Measurements from ENCODE around the gene NOL4L.
"Not testable (repeated sequence)": the region's sequence is repeated elsewhere in the genome, so short reads cannot be mapped to it uniquely, and the experiment has no call there.

The NOL4L gene

DNA sequence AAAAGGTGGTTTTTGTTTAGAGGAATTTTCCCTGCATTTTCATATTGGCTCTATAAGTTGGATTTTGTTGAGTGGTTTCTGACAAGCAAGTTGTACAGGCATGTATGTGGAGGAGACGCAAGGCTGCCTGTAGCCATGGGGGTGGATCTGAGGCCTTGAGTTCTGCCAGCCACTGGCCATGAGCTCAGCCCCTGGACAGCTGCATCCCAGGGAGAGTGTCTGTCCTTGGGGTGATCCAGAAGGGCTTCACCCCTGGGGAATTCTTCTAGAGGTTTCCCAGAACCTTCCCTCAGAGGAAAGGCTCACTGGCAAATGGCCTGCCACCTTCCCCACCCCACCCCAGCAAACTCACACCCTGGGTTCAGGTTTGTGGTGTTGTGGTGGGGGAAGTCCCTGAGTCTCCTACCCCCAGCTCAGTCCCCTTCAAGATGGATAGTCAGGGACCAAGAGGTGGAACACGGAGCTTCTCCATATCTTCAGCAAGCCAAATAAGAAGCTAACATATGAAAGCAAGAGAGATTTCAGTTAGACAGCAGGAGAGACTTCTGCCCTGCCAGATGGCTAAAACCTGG is 11.6 kb upstream of the NOL4L start:
- no peak for DNase-seq (ENCODE audit: low read depth)
- H3K4me3 ChIP-seq (ENCODE audit: low read length) = no peak overlapping the region
- TF ChIP-seq, protein P1, sequence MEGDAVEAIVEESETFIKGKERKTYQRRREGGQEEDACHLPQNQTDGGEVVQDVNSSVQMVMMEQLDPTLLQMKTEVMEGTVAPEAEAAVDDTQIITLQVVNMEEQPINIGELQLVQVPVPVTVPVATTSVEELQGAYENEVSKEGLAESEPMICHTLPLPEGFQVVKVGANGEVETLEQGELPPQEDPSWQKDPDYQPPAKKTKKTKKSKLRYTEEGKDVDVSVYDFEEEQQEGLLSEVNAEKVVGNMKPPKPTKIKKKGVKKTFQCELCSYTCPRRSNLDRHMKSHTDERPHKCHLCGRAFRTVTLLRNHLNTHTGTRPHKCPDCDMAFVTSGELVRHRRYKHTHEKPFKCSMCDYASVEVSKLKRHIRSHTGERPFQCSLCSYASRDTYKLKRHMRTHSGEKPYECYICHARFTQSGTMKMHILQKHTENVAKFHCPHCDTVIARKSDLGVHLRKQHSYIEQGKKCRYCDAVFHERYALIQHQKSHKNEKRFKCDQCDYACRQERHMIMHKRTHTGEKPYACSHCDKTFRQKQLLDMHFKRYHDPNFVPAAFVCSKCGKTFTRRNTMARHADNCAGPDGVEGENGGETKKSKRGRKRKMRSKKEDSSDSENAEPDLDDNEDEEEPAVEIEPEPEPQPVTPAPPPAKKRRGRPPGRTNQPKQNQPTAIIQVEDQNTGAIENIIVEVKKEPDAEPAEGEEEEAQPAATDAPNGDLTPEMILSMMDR (conservative IDR thresholded peaks at IDR 0.05; ENCODE audit: low read depth, low read length) = no peak

DNA sequence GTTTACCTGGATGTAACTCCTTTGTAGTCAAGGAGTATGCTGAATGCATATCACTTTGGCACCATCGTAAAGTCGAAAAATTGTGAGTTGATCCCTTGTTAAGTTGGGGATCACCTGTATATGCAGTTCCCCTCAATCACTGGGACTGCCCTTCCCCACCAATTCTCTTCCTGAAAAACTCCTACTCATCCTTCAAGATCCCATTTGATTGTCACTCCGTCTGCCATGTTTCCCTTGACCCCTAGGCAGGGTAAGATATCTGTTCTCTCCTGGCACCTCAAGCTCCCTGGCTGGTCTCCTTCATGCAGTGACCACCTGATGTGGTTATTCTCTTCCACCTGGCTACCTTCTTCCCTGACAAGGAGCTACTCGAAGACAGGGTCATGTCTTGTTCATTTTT is 10.0 kb upstream of the NOL4L start:
- TF ChIP-seq, protein P1 (conservative IDR thresholded peaks at IDR 0.05; ENCODE audit: low read depth, low read length) = no peak
- no peak overlapping the region for H3K4me3 ChIP-seq (ENCODE audit: low read length)
- DNase-seq (ENCODE audit: low read depth) = no peak

DNA sequence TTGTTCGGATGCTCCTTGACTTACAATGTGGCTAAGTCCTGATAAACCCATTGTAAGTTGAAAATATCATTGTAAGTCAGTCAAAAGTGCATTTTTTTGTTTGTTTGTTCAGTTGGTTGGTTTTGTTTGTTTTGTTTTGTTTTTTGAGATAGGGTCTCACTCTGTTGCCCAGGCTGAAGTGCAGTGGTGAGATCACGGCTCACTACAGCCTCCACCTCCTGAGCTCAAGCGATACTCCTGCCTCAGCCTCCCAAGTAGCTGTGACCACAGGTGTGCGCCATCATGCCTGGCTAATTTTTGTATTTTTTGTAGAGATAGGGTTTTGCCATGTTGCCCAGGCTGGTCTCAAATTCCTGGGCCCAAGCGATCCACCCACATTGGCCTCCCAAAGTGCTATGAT is 9.5 kb upstream of the NOL4L start:
- not testable (repeated sequence) for H3K4me3 ChIP-seq (ENCODE audit: low read length); DNase-seq (ENCODE audit: low read depth)

DNA sequence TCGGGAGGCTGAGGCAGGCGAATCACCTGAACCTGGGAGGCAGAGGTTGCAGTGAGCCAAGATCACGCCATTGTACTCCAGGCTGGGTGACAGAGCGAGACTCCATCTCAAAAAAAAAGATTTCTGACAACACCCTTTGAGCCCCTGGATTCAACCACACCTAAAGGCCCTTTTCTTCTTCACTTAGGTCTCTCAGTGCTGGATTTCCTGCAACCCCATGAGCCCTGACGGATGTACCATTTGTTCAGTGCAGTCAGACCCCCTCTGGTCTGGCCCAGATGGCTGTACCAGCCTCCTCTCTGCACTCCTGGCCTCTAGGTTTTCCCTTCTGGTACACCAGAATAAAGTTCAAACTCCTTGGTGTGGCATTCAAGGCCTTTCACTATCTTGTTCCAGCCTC is 9.1 kb upstream of the NOL4L start:
- no peak for DNase-seq (ENCODE audit: low read depth)
- H3K4me3 ChIP-seq (ENCODE audit: low read length) = no peak overlapping the region
- TF ChIP-seq, protein P1 (conservative IDR thresholded peaks at IDR 0.05; ENCODE audit: low read depth, low read length) = no peak

DNA sequence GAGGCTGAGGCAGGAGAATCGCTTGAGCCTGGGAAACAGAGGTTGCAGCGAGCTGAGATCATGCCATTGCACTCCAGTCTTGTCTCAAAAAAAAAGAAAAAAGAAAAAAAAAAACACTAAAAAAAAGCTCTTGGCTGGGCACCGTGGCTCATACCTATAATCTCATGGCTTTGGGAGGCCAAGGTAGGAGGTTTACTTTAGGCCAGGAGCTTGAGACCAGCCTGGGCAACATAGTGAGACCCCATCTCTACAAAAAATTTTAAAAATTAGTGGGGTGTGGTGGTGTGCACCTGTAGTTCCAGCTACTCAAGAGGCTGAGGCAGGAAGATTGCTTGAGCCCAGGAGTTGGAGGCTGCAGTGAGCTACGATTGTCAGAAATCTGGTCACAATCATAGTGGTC is 7.5 kb upstream of the NOL4L start:
- DNase-seq (ENCODE audit: low read depth); H3K4me3 ChIP-seq (ENCODE audit: low read length): not testable (repeated sequence)

DNA sequence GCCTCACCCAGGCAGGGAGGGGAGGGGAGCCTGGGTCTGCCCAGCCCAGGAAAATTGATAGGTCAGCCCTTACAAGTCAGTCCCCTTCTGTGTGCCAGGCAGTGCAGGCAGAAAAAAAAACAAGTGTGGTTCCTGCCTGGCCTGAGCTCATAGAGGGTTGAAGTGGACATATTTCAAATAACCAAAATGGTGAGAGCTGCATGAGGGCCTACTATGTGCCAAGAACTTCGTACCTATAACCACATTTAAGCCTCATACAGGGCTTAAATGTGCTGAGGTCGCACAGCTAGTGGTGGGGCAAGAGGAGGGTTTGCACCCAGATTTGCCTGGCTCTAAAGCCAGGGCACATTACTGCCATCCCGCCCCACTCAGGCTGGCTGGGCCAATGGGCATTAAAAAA is 6.9 kb upstream of the NOL4L start:
- TF ChIP-seq, protein P1 (conservative IDR thresholded peaks at IDR 0.05; ENCODE audit: low read depth, low read length) = no peak
- DNase-seq (ENCODE audit: low read depth) = no peak
- no peak overlapping the region for H3K4me3 ChIP-seq (ENCODE audit: low read length)

DNA sequence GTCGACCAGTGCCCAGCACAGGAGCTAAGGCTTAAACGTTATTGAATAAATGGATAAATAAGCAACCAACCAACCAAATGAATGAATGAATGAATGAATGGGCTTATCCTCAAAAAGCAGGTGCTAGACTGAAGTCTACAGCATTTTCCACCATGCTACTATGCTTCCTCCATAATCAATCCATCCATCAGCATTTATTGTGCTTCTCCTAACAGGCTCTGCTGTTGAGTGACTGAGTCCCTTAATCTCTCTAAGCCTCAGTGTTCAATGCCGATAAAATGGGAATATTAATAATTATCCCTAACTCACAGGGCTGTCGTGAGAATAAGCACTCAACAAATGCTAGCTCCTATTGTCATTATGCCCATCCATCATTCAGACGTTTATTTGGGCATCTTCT is 4.6 kb upstream of the NOL4L start:
- no peak overlapping the region for H3K4me3 ChIP-seq (ENCODE audit: low read length)
- no peak for DNase-seq (ENCODE audit: low read depth)
- TF ChIP-seq, protein P1 (conservative IDR thresholded peaks at IDR 0.05; ENCODE audit: low read depth, low read length) = no peak

DNA sequence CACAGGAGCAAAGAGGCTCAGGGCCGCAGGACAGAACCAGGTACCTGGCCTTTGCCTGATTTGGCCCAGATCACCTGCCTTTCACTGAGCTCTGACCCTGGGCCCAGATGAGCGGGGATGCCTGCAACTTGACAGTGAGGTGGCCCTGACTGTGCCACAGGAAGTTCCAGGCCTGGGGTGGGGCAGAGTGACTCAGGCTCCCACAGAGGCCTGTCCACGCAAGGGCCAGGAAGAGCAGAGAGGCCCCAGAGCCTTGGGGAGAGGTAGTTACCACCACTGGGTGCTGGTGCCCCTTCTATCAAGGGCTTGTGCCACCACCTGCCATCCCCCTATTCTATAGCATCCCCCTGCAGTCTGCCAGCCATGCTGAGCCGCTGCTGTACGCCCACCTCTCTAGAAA is 4.1 kb upstream of the NOL4L start:
- no peak for DNase-seq (ENCODE audit: low read depth)
- no peak overlapping the region for H3K4me3 ChIP-seq (ENCODE audit: low read length)
- TF ChIP-seq, protein P1 (conservative IDR thresholded peaks at IDR 0.05; ENCODE audit: low read depth, low read length) = no peak
